Body of pancreas (tissue), 4 donors: ENCODE results near the gene AKAP6. TPM values are rescaled to one million over a fixed set of nuclear protein-coding genes. Genes with fewer than 3 reads are reported as not detected.

ENCODE experiments used
- ATAC-seq: fragments of 150-250 bp; one replicate; pipeline ENCODE4 v1.9.1; 2016
- DNase-seq, 4 donors: peaks; one replicate each; pipeline ENCODE4 v3.0.0-alpha.2; 2019
- H3K27ac ChIP-seq, 4 donors: fragments of 200-600 bp; sonication (generic); 1 replicate in 3 of 4; 2 replicates in 1 of 4; pipeline versions ENCODE4 v1.5.1 to v1.6.1; 2016 to 2019; ENCODE audit warnings: mild to moderate bottlenecking in 1 of 4, mixed read lengths in 1 of 4, moderate library complexity in 1 of 4
- H3K27me3 ChIP-seq, 2 donors: fragments of 200-600 bp; sonication (generic); one replicate each; pipeline ENCODE4 v1.6.0; 2016; ENCODE audit warnings: mild to moderate bottlenecking in 1 of 2
- H3K36me3 ChIP-seq, 2 donors: fragments of 200-600 bp; sonication (generic); replicated peaks in 1 of 2; 2 replicates each; pipeline ENCODE4 v1.5.1; 2016; ENCODE audit warnings: low read depth in 2 of 2; ENCODE audit not compliant: insufficient read depth in 1 of 2
- H3K4me1 ChIP-seq: fragments of 200-600 bp; sonication (generic); one replicate; pipeline ENCODE4 v1.6.0; 2016
- H3K4me3 ChIP-seq, 2 donors: fragments of 200-600 bp; sonication (generic); 1 replicate in 1 of 2; 2 replicates in 1 of 2; pipeline ENCODE4 v1.5.1; 2016 to 2019
- H3K9me3 ChIP-seq, 3 donors: fragments of 200-600 bp; sonication (generic); 1 replicate in 2 of 3; 2 replicates in 1 of 3; pipeline ENCODE4 v1.5.1; 2016
- CTCF ChIP-seq, 7 experiments: fragments of 450-650 bp in 4 of 7; fragments of 200-600 bp in 3 of 7; sonication (generic) in 3 of 7; IDR thresholded peaks; one replicate each; pipeline ENCODE4 v1.5.1; 2016 to 2019; ENCODE audit warnings: antibody characterized with exemption in 7 of 7
- POLR2A ChIP-seq, 3 donors: fragments of 450-650 bp; IDR thresholded peaks; one replicate each; pipeline ENCODE4 v1.6.1; 2016; ENCODE audit warnings: antibody characterized with exemption in 3 of 3, mild to moderate bottlenecking in 2 of 3
- WGBS, 2 donors: methylation state at CpG; one replicate each; pipeline ENCODE4 v1.1.5; 2017; 5-methylcytosine and 5-hydroxymethylcytosine counted together
- intact Hi-C: fragments of 100-400 bp; cut with DNase I; formaldehyde crosslinking; loops from one replicate; pipeline ENCODE4 v1.15.1; 2023
- total RNA-seq, 2 donors: library from RNA; depleted of rRNA; stranded (reverse); fragments of >200 nt; gene quantifications; one replicate each; pipeline ENCODE4 v1.1.0, GENCODE V29; 2016

AKAP6 gene
- total RNA-seq, 2 donors from 2014 or later = 2.0 to 2.9 TPM

GRCh38 chr14:32662211-32662610 is 333.1 kb downstream of the AKAP6 start:
- intact Hi-C loops = no loop called here
- no peaks in the 10 kb centered on the region for H3K4me1 ChIP-seq
- no peak for TF ChIP-seq CTCF (IDR thresholded peaks at IDR 0.05)
- TF ChIP-seq POLR2A (IDR thresholded peaks at IDR 0.05) = no peak
- no peak overlapping the region for H3K27ac ChIP-seq
- no peak overlapping the region for H3K4me3 ChIP-seq
- no peak for DNase-seq
- ATAC-seq = no peak
- no peaks in the 10 kb centered on the region for H3K36me3 ChIP-seq
- H3K27me3 ChIP-seq = no peaks in the 10 kb centered on the region
- no peaks in the 10 kb centered on the region for H3K9me3 ChIP-seq
- 41 to 44% methylated on average over 1 of the region's 1 CpG for WGBS, 2 donors

- ATAC-seq = no peak
- H3K4me1 ChIP-seq = no peaks in the 10 kb centered on the region
- no peaks in the 10 kb centered on the region for H3K9me3 ChIP-seq
- no peak overlapping the region for H3K27ac ChIP-seq
- TF ChIP-seq CTCF (IDR thresholded peaks at IDR 0.05) (no peak), POLR2A (IDR thresholded peaks at IDR 0.05) (no peak)
- no peaks in the 10 kb centered on the region for H3K36me3 ChIP-seq
- no peak overlapping the region for H3K4me3 ChIP-seq
- no peak for DNase-seq
- H3K27me3 ChIP-seq = no peaks in the 10 kb centered on the region
- intact Hi-C loops = no loop called here
Measured at GRCh38 chr14:32666308-32666707, 337.2 kb downstream of the AKAP6 start.

GRCh38 chr14:32667287-32667686 is 338.2 kb downstream of the AKAP6 start:
- Histone ChIP-seq H3K27ac (no peak overlapping the region), H3K9me3 (no peaks in the 10 kb centered on the region), H3K4me1 (no peaks in the 10 kb centered on the region), H3K36me3 (no peaks in the 10 kb centered on the region), H3K27me3 (no peaks in the 10 kb centered on the region), H3K4me3 (no peak overlapping the region)
- DNase-seq = no peak
- intact Hi-C loops = no loop called here
- TF ChIP-seq CTCF (IDR thresholded peaks at IDR 0.05) (no peak), POLR2A (IDR thresholded peaks at IDR 0.05) (no peak)
- WGBS, 2 donors = 54 to 58% methylated on average over 2 of the region's 2 CpGs
- no peak for ATAC-seq

- WGBS, 2 donors = 63 to 77% methylated on average over 1 of the region's 1 CpG
- intact Hi-C loops = no loop called here
Measured at GRCh38 chr14:32667791-32668190, 338.7 kb downstream of the AKAP6 start.

More at GRCh38 chr14:32667791-32668190, 338.7 kb downstream of the AKAP6 start:
- no peak for DNase-seq
- TF ChIP-seq CTCF (IDR thresholded peaks at IDR 0.05) (no peak), POLR2A (IDR thresholded peaks at IDR 0.05) (no peak)
- Histone ChIP-seq H3K4me3 (no peak overlapping the region), H3K4me1 (no peaks in the 10 kb centered on the region), H3K27me3 (no peaks in the 10 kb centered on the region), H3K27ac (no peak overlapping the region), H3K36me3 (no peaks in the 10 kb centered on the region), H3K9me3 (no peaks in the 10 kb centered on the region)
- no peak for ATAC-seq
